ENCODE results near the gene RSRC1.

- TF ChIP-seq CTCF (IDR thresholded peaks at IDR 0.05): no peak
- no peak for TF ChIP-seq SIN3A (IDR thresholded peaks at IDR 0.05; ENCODE audit: borderline replicate concordance, insufficient read depth, low read depth, low read length)
- no peak for TF ChIP-seq TCF7L2 (IDR thresholded peaks at IDR 0.05; ENCODE audit: low read depth, low read length)
- no peak for TF ChIP-seq POLR2AphosphoS5 (IDR thresholded peaks at IDR 0.05; ENCODE audit: low read depth, low read length)
- TF ChIP-seq REST (IDR thresholded peaks at IDR 0.05; ENCODE audit: insufficient read depth in 1 of 2, low read depth in 2 of 2, low read length in 1 of 2): no peak
Observed at GRCh38 chr3:158590223-158590622, 480.3 kb downstream of the RSRC1 start.
